Activated CD4-positive, alpha-beta T cell treated with anti-CD3 and anti-CD28 coated beads, Interleukin-2, Interleukin-6, amounts not matched to agents 100 ng/mL and 50 ng/mL, durations not matched to agents 16 hours and 8 hours (primary cell): ENCODE measurements around the gene IP6K1.
"Not testable (repeated sequence)": the region's sequence is repeated elsewhere in the genome, so short reads cannot be mapped to it uniquely, and the experiment has no call there.

Experiments used
- DNase-seq: peaks from one replicate; pipeline ENCODE4 v3.0.0-alpha.2; 2020

The IP6K1 gene

DNA sequence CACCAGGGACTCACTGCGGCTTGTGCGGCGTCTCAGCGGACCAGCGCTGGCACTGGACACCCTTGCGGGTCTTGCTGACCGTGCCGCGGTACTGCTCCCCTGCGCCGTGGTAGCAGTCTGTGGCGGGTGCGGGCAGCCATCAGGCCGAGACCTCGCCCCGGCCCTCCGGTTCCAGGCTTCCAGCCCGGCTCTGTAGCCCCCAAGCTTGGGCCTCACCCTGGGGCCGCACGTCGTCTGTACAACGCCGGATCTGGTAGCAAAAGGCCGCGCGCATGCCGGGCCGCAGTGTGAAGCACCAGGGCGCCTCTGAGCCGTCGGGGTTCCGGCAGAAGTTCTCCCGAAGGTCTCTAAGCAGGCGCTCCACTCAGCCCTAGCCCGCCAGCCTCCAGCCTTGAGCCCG lies 100.5 kb downstream of the IP6K1 start:
- DNase-seq, result not testable (repeated sequence)

DNA sequence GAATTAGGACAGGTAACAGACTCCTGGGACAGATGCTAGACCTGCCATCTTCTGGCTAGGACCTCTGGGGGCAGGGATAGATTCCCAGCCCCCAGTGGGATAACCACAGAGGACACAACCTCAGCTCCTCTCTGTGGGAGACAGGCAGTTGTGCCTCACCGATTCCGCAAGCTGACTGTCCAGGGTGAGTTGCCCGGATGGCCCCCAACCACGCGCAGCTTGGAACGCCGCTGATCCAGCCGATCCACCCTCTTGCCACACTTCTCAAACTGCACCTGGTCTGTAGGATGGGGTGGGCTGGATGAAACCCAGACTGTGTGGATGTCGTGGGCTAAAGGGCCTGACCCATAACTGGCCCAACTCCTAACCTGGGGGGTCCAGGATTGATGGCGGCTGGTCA lies 101.2 kb downstream of the IP6K1 start:
- not testable (repeated sequence) for DNase-seq

DNA sequence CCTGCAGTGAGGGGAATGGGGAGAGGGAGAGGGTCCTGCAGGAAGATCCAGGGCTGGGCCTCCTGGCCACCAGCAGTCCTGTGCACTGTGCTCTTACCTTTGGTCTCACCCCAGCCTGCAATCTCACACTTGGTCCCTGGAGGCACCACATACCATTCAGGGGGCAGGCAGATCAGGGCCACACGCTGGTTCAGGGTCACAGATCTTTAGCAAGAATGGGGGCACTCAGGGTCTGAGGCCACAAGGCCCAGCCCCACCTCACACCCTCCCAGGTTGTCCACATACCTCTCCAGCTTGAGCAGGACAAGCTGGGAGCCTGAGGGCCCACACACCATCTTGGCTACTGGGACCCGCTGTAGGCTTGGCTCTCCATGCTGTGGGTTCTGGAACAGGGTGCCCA lies 101.9 kb downstream of the IP6K1 start:
- DNase-seq, result not testable (repeated sequence)

DNA sequence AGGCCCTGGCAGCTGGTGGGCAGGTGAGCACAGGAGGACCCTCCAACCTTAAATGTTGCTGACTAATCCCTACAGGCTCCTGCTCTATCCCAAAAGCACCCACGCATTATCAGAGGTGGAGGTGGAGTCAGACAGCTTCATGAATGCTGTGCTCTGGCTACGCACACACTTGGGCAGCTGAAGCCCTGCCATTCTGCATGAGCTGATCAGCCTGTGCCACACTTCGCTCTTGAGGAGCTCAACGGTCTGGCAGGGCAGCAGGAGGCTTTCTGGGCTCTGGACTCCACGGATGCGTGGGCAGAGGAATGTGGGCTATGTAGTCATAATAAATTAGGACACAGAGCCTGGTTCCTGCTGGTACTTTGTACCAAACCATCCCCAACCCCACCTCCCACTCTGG lies 103.2 kb downstream of the IP6K1 start:
- no peak for DNase-seq

DNA sequence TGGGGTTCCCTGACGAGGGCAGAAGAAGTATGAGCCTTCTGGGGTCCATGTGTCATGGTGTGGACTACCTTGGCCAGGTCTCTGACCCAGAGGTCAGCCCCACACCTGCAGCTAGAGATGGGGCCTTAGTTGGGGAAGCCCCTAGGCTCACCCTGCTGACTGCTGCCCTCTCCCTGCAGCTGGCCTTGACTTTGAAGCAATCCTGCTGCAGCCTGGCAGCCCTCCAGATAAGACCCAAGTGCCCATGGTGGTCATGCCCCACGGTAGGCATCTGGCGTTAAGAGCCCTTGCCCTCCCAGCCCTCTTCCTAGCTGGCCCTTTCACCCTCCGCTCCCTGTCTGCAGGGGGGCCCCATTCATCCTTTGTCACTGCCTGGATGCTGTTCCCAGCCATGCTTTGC lies 104.8 kb downstream of the IP6K1 start:
- DNase-seq, result no peak

DNA sequence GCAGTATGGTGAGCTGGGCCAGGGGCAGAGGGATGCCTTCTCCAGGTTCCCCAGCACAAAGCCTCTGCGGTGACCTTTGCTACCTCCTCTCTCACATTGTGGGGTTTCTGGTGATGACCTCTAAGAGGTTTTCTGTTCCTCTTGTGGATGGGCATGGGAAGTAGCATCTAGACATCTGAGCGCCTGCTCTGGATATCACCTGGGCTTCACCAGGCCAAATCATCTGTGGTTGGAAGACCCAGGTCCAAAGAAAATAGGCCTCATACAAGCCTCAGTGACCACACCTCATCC lies 105.2 kb downstream of the IP6K1 start:
- no peak for DNase-seq

DNA sequence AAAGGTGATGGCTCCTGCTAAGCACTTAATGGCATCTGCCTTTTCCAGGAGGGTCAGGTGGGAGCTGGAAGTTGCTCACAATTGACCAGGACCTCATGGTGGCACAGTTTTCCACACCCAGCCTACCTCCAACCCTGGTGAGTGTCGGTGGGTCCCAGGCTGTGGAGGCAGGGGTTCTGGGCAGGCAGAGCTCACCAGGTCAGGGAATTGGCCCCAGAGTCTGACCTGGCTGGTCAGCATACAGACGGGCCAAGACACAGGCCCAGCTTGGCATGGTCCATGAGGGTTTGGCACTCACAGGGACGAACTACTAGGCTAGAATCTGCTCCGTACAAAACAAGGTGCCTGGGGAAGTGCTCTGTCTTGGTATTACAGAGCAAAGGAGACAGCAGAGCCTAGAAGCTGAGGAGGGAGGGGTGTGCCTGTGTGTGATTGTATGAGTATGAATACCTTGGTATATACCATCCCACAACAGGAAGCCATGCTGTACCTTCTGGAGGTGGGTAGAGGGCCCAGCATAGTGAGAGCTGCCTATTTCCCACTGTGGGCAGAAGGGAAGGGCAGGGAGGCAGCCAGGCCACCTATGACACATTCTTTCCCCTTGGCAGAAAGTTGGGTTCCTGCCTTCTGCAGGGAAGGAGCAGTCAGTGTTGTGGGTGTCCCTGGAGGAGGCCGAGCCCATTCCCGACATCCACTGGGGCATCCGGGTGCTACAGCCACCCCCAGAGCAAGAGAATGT lies 105.7 kb downstream of the IP6K1 start:
- DNase-seq, result no peak

DNA sequence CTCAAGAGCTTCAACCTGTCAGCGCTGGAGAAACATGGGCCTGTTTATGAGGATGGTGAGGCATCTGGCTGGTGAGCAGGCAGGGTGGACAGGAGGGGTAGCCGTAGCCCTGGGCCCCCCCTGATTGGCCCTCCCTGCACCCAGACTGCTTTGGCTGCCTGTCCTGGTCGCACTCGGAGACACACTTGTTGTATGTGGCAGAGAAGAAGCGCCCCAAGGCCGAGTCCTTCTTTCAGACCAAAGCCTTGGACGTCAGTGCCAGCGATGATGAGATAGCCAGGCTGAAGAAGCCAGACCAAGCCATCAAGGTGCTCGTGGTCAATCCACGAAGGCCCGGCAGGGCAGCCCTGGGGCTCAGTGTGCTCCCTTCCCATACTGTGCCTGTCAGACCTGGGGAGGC lies 110.4 kb downstream of the IP6K1 start:
- DNase-seq, result no peak

DNA sequence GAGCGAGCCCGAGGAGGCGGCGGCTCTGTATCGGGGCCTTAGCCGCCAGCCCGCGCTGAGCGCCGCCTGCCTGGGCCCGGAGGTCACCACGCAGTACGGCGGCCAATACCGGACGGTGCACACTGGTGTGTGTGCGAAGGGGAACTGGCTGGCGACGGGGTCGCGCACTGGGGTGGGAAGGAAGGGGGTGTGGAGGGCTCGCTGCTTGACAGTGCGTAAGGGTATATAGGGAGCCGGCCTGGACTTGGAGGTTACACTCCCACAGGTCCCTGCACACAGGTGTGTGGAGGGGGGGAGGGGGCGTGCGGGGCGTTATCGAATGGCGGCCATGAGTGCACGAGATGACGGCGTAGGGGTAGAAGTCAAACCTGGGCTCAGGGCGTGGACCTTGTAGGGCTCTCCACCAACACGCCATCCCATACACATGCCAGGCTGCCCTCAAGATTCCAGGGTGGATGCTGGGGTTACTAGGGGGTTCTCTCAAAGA lies 111.8 kb downstream of the IP6K1 start:
- DNase-seq, result no peak
